HepG2 (cell line): Measurements from ENCODE around the gene SH3BGR.

ENCODE experiments used
- CEBPB ChIP-seq: IDR thresholded peaks from 2 replicates; pipeline ENCODE4 v1.6.1; 2011; ENCODE audit warnings: low read depth, low read length, improper control_type of control experiment, borderline replicate concordance
- CTCF ChIP-seq: sonication (generic); formaldehyde crosslinking; IDR thresholded peaks from 2 replicates; pipeline ENCODE4 v1.5.0; 2020; ENCODE audit warnings: mild to moderate bottlenecking, missing genetic modification reagents, moderate library complexity
- EP300 ChIP-seq, 3 experiments: sonication (generic) in 1 of 3; formaldehyde crosslinking in 1 of 3; IDR thresholded peaks; 2 replicates each; pipeline versions ENCODE4 v1.5.1 to v1.6.1; 2011 to 2020; ENCODE audit warnings: low read depth in 2 of 3, low read length in 2 of 3, borderline replicate concordance in 1 of 3, improper control_type of control experiment in 1 of 3, mild to moderate bottlenecking in 1 of 3, missing genetic modification reagents in 1 of 3, moderate library complexity in 1 of 3
- FOXJ3 ChIP-seq: sonication (generic); formaldehyde crosslinking; IDR thresholded peaks from 2 replicates; pipeline ENCODE4 v1.4.0; 2020; ENCODE audit warnings: missing genetic modification reagents, mild to moderate bottlenecking, borderline replicate concordance
- TBP ChIP-seq: sonication (generic); formaldehyde crosslinking; IDR thresholded peaks from 2 replicates; pipeline ENCODE4 v1.5.0; 2020; ENCODE audit warnings: missing genetic modification reagents
- ZBTB42 ChIP-seq: sonication (generic); formaldehyde crosslinking; IDR thresholded peaks from 2 replicates; pipeline ENCODE4 v1.5.0; 2020; ENCODE audit warnings: mild to moderate bottlenecking, missing genetic modification reagents
- ZFP41 ChIP-seq: sonication (generic); formaldehyde crosslinking; IDR thresholded peaks from 2 replicates; pipeline ENCODE4 v1.4.0; 2020; ENCODE audit warnings: mild to moderate bottlenecking, missing genetic modification reagents, borderline replicate concordance
- ZNF577 ChIP-seq: sonication (generic); formaldehyde crosslinking; IDR thresholded peaks from 2 replicates; pipeline ENCODE4 v1.4.0; 2020; ENCODE audit warnings: mild to moderate bottlenecking, low read depth, missing genetic modification reagents, borderline replicate concordance

GRCh38 chr21:39564200-39564599 is 112.4 kb downstream of the SH3BGR start:
- TF ChIP-seq EP300 (IDR thresholded peaks at IDR 0.05; ENCODE audit: low read depth in 2 of 2, low read length in 2 of 2) (no peak), EP300 (CRISPR knock-in tag; IDR thresholded peaks at IDR 0.05; ENCODE audit: borderline replicate concordance) (no peak), ZFP41 (CRISPR knock-in tag) (no peak), ZBTB42 (CRISPR knock-in tag) (no peak), ZNF577 (CRISPR knock-in tag) (no peak), FOXJ3 (CRISPR knock-in tag) (no peak), CTCF (CRISPR knock-in tag) (no peak), CEBPB (no peak), TBP (no peak)
